ENCODE data around the gene SH3BP1. TPM values are rescaled to one million over a fixed set of nuclear protein-coding genes. Genes with fewer than 3 reads are reported as not detected.
A peak's percentile ranks its signal among the peaks of the same experiment; 100 is the strongest.

SH3BP1 gene
- total RNA-seq, 1 donor from 2014 or later: 34.1 TPM

GRCh38 chr22:37658133-37659065 lies 18.9 kb downstream of the SH3BP1 start, which contains the start of gene PDXP:
Gene PDXP (plus strand): TSS chr22:37658723. CDS start chr22:37658783, 60 bp downstream.
- Histone ChIP-seq H3K4me1 (peaks cover 45% of the 10 kb centered on the region), H3K4me3 (peak within 1 kb of the TSS; percentile 46 to 85), H3K27ac (peak within 1 kb of the TSS; percentile 74), H3K36me3 (peaks cover 0 to 13% of the 10 kb centered on the region in 2 donors), H3K9me3 (no peaks in the 10 kb centered on the region), H3K27me3 (no peaks in the 10 kb centered on the region)
- TF ChIP-seq, protein P1, sequence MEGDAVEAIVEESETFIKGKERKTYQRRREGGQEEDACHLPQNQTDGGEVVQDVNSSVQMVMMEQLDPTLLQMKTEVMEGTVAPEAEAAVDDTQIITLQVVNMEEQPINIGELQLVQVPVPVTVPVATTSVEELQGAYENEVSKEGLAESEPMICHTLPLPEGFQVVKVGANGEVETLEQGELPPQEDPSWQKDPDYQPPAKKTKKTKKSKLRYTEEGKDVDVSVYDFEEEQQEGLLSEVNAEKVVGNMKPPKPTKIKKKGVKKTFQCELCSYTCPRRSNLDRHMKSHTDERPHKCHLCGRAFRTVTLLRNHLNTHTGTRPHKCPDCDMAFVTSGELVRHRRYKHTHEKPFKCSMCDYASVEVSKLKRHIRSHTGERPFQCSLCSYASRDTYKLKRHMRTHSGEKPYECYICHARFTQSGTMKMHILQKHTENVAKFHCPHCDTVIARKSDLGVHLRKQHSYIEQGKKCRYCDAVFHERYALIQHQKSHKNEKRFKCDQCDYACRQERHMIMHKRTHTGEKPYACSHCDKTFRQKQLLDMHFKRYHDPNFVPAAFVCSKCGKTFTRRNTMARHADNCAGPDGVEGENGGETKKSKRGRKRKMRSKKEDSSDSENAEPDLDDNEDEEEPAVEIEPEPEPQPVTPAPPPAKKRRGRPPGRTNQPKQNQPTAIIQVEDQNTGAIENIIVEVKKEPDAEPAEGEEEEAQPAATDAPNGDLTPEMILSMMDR (IDR thresholded peaks at IDR 0.05): no peak
- TF ChIP-seq POLR2AphosphoS5 (IDR thresholded peaks at IDR 0.05; ENCODE audit: insufficient read depth in 1 of 2, low read depth in 1 of 2) (peak; percentile 63 to 68), POLR2A (IDR thresholded peaks at IDR 0.05) (peak in 1 of 2 donors; percentile 59)
- intact Hi-C loops (cut with DNase I): no loop called here
- peak in 1 of 2 donors; percentile 100 for DNase-seq (ENCODE audit: extremely low spot score in 2 of 2)

DNA sequence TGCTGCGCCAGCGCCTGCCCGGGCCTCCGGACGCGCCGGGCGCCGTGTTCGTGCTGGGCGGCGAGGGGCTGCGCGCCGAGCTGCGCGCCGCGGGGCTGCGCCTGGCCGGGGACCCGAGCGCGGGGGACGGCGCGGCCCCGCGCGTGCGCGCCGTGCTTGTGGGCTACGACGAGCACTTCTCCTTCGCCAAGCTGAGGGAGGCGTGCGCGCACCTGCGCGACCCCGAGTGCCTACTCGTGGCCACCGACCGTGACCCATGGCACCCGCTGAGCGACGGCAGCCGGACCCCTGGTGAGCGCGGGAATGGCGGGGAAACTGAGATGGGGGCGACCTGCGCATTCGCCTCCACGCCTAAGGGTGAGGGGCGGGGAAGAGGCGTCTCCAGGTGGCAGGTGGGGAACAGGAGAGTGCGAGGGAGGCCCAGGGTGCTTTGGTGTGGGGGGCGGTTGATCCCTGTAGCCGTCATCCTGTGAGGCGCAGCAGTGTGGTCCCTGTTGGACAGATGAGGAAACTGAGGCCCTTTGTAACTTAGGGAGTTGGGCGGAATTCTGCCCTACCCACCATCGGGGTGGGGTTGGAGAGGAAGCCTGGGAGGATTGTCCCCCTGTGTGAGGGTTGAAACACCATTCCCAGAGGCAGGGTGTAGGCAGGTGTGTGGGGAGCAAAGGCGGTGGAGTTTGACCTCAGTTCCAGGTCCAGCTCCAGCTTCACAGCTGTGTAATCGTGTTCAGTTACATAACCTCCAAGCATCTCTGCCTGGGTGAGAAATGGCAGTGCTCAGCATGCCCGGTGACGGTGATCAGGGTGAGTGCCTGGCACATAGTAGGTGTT lies 19.8 kb downstream of the SH3BP1 start:
- DNase-seq (ENCODE audit: extremely low spot score in 2 of 2): no peak
- intact Hi-C loops (cut with DNase I): no loop called here
- TF ChIP-seq POLR2A (IDR thresholded peaks at IDR 0.05) (no peak), POLR2AphosphoS5 (IDR thresholded peaks at IDR 0.05; ENCODE audit: insufficient read depth in 1 of 2, low read depth in 1 of 2) (no peak)
- TF ChIP-seq, protein P1 (IDR thresholded peaks at IDR 0.05): no peak
- Histone ChIP-seq H3K36me3 (peaks cover 0 to 6% of the 10 kb centered on the region in 2 donors), H3K27me3 (no peaks in the 10 kb centered on the region), H3K4me1 (peaks cover 45% of the 10 kb centered on the region), H3K4me3 (peak overlapping the region; percentile 46 to 85), H3K9me3 (no peaks in the 10 kb centered on the region), H3K27ac (no peak overlapping the region)

GRCh38 chr22:37659897-37660708 lies 20.6 kb downstream of the SH3BP1 start:
- TF ChIP-seq POLR2A (IDR thresholded peaks at IDR 0.05) (no peak), POLR2AphosphoS5 (IDR thresholded peaks at IDR 0.05; ENCODE audit: insufficient read depth in 1 of 2, low read depth in 1 of 2) (no peak)
- TF ChIP-seq, protein P1 (IDR thresholded peaks at IDR 0.05): no peak
- Histone ChIP-seq H3K9me3 (no peaks in the 10 kb centered on the region), H3K4me1 (peaks cover 45% of the 10 kb centered on the region), H3K27me3 (no peaks in the 10 kb centered on the region), H3K36me3 (no peaks in the 10 kb centered on the region), H3K27ac (peak overlapping the region; percentile 68), H3K4me3 (peak overlapping the region; percentile 46 to 85)
- DNase-seq (ENCODE audit: extremely low spot score in 2 of 2): no peak
- intact Hi-C loops (cut with DNase I): no loop called here

DNA sequence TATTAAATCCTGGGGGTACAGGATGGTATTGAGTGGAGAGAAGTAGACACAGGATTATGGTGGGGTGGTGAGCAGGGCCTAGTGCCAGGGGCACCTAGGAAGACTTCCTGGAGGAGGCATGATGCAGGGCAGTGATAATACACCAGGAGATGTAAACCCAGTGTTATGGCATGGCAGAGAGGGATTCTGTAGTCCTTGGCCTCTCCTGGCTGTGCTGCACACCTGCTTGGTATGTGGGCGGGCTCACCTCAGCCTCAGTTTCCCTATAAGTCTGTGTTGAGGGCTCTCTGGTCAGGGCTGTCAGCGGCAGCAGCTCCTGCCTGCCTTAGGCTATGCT lies 21.2 kb downstream of the SH3BP1 start:
- intact Hi-C loops (cut with DNase I): no loop called here

More for the DNA sequence above, 21.2 kb downstream of the SH3BP1 start:
- Histone ChIP-seq H3K27ac (peak overlapping the region; percentile 68), H3K36me3 (peaks cover 0 to 2% of the 10 kb centered on the region in 2 donors), H3K27me3 (no peaks in the 10 kb centered on the region), H3K9me3 (no peaks in the 10 kb centered on the region), H3K4me3 (no peak overlapping the region), H3K4me1 (peaks cover 45% of the 10 kb centered on the region)
- TF ChIP-seq, protein P1 (IDR thresholded peaks at IDR 0.05): no peak
- TF ChIP-seq POLR2A (IDR thresholded peaks at IDR 0.05) (no peak), POLR2AphosphoS5 (IDR thresholded peaks at IDR 0.05; ENCODE audit: insufficient read depth in 1 of 2, low read depth in 1 of 2) (no peak)
- DNase-seq (ENCODE audit: extremely low spot score in 2 of 2): no peak
